SK-N-SH (cell line): ENCODE measurements around the gene FAM43A. TPM values are rescaled to one million over a fixed set of nuclear protein-coding genes. Genes with fewer than 3 reads are reported as not detected.

Source experiments
- CTCF ChIA-PET: fragments of 300-600, 350-600 bp; formaldehyde crosslinking; extraction: SDS; loops from one replicate; lab custom pipeline; 2021; lab: Yijun Ruan, JAX
- POLR2A ChIA-PET: fragments of 350-600 bp; sonication (Branson Sonifier 250); formaldehyde crosslinking; extraction: SDS; loops from one replicate; lab custom pipeline; 2020; ENCODE audit warnings: antibody characterized with exemption, inconsistent platforms; lab: Yijun Ruan, JAX
- DNase-seq: peaks from one replicate; pipeline ENCODE4 v3.0.0; 2012
- H2AFZ ChIP-seq: fragments of 200-600 bp; sonication (generic); 2 replicates; pipeline ENCODE4 v1.8.1; 2016; ENCODE audit warnings: antibody characterized with exemption, mild to moderate bottlenecking, low read depth
- H3F3A ChIP-seq: fragments of 200-600 bp; sonication (generic); replicated peaks from 2 replicates; pipeline ENCODE3; 2016; ENCODE audit warnings: antibody characterized with exemption, mild to moderate bottlenecking; ENCODE audit not compliant: insufficient read depth
- H3K27ac ChIP-seq, 2 experiments: fragments of 200-500 bp in 1 of 2; fragments of 200-600 bp in 1 of 2; sonication (Bioruptor generic) in 1 of 2; sonication (generic), shearing (Covaris generic) in 1 of 2; 2 replicates each; pipeline versions ENCODE4 v1.5.1 to v1.6.1; 2014 to 2016; ENCODE audit warnings: low read depth in 2 of 2, inconsistent platforms in 1 of 2, low read length in 1 of 2, mild to moderate bottlenecking in 1 of 2, mixed read lengths in 1 of 2
- H3K27me3 ChIP-seq: fragments of 200-600 bp; sonication (generic), shearing (Covaris generic); 2 replicates; pipeline ENCODE4 v1.6.1; 2016; ENCODE audit warnings: mixed run types; ENCODE audit not compliant: insufficient read depth
- H3K36me3 ChIP-seq, 2 experiments: fragments of 200-500 bp in 1 of 2; fragments of 200-600 bp in 1 of 2; sonication (Bioruptor generic) in 1 of 2; sonication (generic) in 1 of 2; replicated peaks in 1 of 2; 2 replicates each; pipeline versions ENCODE3 to v1.5.1; 2014 to 2016; ENCODE audit warnings: low read length in 1 of 2, mild to moderate bottlenecking in 1 of 2; ENCODE audit not compliant: insufficient read depth in 2 of 2, control insufficient read depth in 1 of 2
- H3K4me1 ChIP-seq, 2 experiments: fragments of 200-500 bp in 1 of 2; fragments of 200-600 bp in 1 of 2; sonication (Bioruptor generic) in 1 of 2; sonication (generic), shearing (Covaris generic) in 1 of 2; 2 replicates each; pipeline versions ENCODE4 v1.5.1 to v1.6.1; 2014 to 2016; ENCODE audit warnings: low read depth in 1 of 2, low read length in 1 of 2, mixed run types in 1 of 2; ENCODE audit not compliant: insufficient read depth in 2 of 2, control insufficient read depth in 1 of 2
- H3K4me2 ChIP-seq: fragments of 200-600 bp; sonication (generic), shearing (Covaris generic); 2 replicates; pipeline ENCODE4 v1.6.1; 2017; ENCODE audit warnings: mixed run types
- H3K4me3 ChIP-seq, 2 experiments: fragments of 200-500 bp in 1 of 2; fragments of 200-600 bp in 1 of 2; sonication (Bioruptor generic) in 1 of 2; sonication (generic), shearing (Covaris generic) in 1 of 2; 2 replicates each; pipeline versions ENCODE4 v1.5.1 to v1.8.1; 2014 to 2016; ENCODE audit warnings: low read depth in 2 of 2, inconsistent platforms in 1 of 2, low read length in 1 of 2, mild to moderate bottlenecking in 1 of 2, mixed read lengths in 1 of 2, moderate library complexity in 1 of 2
- H3K79me2 ChIP-seq: fragments of 200-600 bp; sonication (generic); 2 replicates; pipeline ENCODE4 v1.8.1; 2017; ENCODE audit warnings: mild to moderate bottlenecking; ENCODE audit not compliant: insufficient read depth
- H3K9ac ChIP-seq: fragments of 200-600 bp; sonication (generic); 2 replicates; pipeline ENCODE4 v1.6.1; 2017; ENCODE audit warnings: mixed run types
- H3K9me2 ChIP-seq: fragments of 200-600 bp; sonication (generic); 2 replicates; pipeline ENCODE4 v1.6.1; 2017; ENCODE audit warnings: mixed run types
- H3K9me3 ChIP-seq: fragments of 200-600 bp; sonication (generic); 2 replicates; pipeline ENCODE4 v1.6.1; 2017; ENCODE audit warnings: mixed run types, mild to moderate bottlenecking, moderate library complexity
- H4K20me1 ChIP-seq: fragments of 200-600 bp; sonication (generic); 2 replicates; pipeline ENCODE4 v1.6.1; 2017; ENCODE audit warnings: mild to moderate bottlenecking, mixed run types; ENCODE audit not compliant: insufficient read depth
- CTCF ChIP-seq: fragments of 200-600 bp; sonication (generic); IDR thresholded peaks from 2 replicates; pipeline ENCODE4 v1.6.1; 2017; ENCODE audit warnings: antibody characterized with exemption, mild to moderate bottlenecking, moderate library complexity
- FOSL2 ChIP-seq: IDR thresholded peaks from 2 replicates; pipeline ENCODE4 v1.4.0; 2012; ENCODE audit warnings: low read depth, mild to moderate bottlenecking, moderate library complexity, borderline replicate concordance
- FOXJ3 ChIP-seq: sonication (generic); formaldehyde crosslinking; IDR thresholded peaks from 2 replicates; pipeline ENCODE4 v1.5.1; 2020; ENCODE audit warnings: mild to moderate bottlenecking, missing genetic modification reagents
- MEF2A ChIP-seq: IDR thresholded peaks from 2 replicates; pipeline ENCODE4 v1.4.0; 2012; ENCODE audit warnings: low read depth, borderline replicate concordance
- MXI1 ChIP-seq: IDR thresholded peaks from 2 replicates; pipeline ENCODE4 v1.6.1; 2012; ENCODE audit warnings: mild to moderate bottlenecking, low read depth, low read length, improper control_type of control experiment
- REST ChIP-seq: IDR thresholded peaks from 2 replicates; pipeline ENCODE4 v1.6.1; 2012; ENCODE audit warnings: mild to moderate bottlenecking, low read depth, low read length, moderate library complexity
- SIN3A ChIP-seq: IDR thresholded peaks from 2 replicates; pipeline ENCODE4 v1.6.1; 2012; ENCODE audit warnings: low read depth, mild to moderate bottlenecking, low read length, moderate library complexity, borderline replicate concordance
- TCF12 ChIP-seq: IDR thresholded peaks from 2 replicates; pipeline ENCODE4 v1.4.0; 2012
- YY1 ChIP-seq: IDR thresholded peaks from 2 replicates; pipeline ENCODE4 v1.4.0; 2012; ENCODE audit warnings: low read depth, mild to moderate bottlenecking
- WGBS: methylation state at CpG from one replicate; pipeline ENCODE4 v1.1.6; 2017; ENCODE audit warnings: low lambda C conversion rate; 5-methylcytosine and 5-hydroxymethylcytosine counted together
- polyA plus RNA-seq, 3 experiments: library from polyadenylated mRNA; depleted of rRNA; stranded (reverse); fragments of >200 nt; gene quantifications; 2 replicates each; pipeline ENCODE4 v1.2.3, GENCODE V29; 2012

The FAM43A gene
- polyA plus RNA-seq, 1 of the 3 experiments (the other 2 are of a cell fraction), result 2.4 TPM

DNA sequence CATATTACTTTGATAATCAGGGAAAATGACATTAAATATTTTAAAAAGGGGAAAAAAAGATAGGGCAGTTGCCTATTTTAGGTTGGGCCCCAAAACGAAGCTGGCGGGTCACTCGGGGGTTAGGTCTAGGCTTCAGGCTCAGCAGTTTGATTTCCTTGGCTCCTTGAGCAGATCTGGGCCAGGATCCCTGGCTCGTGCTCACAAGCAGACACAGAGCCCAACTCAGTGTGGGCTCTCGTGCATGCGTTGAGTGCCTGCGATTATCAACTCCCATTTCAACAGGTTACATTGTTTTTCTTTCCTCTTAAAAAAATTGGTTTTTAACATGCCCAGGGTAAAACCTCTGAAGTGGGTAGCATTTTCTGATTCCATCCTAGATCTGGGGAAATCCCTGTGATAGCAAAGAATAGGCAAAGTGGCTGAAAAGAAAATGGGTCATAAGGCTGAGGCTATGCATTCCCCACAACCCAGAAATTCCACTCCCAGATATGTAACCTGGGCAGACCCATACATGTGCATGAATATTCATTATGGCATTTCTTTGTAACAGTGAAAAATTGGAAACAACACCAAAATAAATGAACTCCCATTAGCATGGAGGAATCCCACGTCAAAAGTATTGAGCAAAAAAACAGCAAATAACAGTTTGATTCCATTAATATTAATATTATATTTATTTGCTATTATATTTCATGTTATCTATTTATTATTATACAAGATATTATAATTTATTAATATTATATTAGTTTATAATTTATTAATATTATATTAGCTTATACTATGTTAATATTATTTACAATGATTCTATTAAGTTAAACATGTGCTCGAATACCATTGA, 27.8 kb downstream of the FAM43A start (continued):
- TF ChIP-seq REST (no peak), FOXJ3 (CRISPR knock-in tag) (no peak)

DNA sequence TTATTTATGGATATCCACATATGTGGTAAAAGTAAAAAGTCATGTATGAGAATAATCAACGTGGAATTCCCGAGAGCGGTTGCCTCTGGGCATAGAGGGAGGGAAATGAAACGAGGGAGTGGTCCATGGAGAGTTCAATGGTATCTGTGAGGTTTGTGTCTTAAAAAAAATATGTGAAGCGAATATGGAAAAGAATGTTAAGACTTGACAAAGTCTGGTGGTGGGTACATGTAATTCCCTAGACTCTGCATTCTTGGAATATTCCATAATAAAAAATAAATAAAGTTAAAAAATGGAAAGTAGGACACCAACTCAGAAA, 28.4 kb downstream of the FAM43A start:
- Histone ChIP-seq H3K9me3 (no peaks in the 10 kb centered on the region), H4K20me1 (no peaks in the 10 kb centered on the region), H3K36me3 (no peaks in the 10 kb centered on the region), H3K4me2 (no peak overlapping the region), H3K79me2 (no peaks in the 10 kb centered on the region), H3K4me3 (no peak overlapping the region), H3K9ac (no peak overlapping the region), H2AFZ (no peak overlapping the region), H3K27ac (no peak overlapping the region), H3F3A (peaks cover 4% of the 10 kb centered on the region), H3K9me2 (no peaks in the 10 kb centered on the region), H3K27me3 (no peaks in the 10 kb centered on the region), H3K4me1 (peaks cover 0 to 4% of the 10 kb centered on the region in 2 experiments; a peak in 1 of 4 replicates)
- TF ChIP-seq TCF12 (no peak), SIN3A (no peak), CTCF (no peak), MEF2A (no peak), FOSL2 (no peak), MXI1 (no peak), YY1 (no peak)
- POLR2A ChIA-PET, result no interaction called here
- DNase-seq, result no peak
- 73% methylated on average over 5 of the region's 5 CpGs for WGBS
- CTCF ChIA-PET, result no interaction called here
